HG02678 (cell line): ENCODE measurements around the gene RYR2.

Source experiments
- ATAC-seq: cut with Tn5 transposase; IDR thresholded peaks from one replicate; pipeline ENCODE4 v1.9.1; 2021; ENCODE audit warnings: mild to moderate bottlenecking, moderate library complexity; ENCODE audit not compliant: unreplicated experiment

Gene RYR2

GRCh38 chr1:237031480-237031879, 10.5 kb upstream of the RYR2 start:
- ATAC-seq = no peak

DNA sequence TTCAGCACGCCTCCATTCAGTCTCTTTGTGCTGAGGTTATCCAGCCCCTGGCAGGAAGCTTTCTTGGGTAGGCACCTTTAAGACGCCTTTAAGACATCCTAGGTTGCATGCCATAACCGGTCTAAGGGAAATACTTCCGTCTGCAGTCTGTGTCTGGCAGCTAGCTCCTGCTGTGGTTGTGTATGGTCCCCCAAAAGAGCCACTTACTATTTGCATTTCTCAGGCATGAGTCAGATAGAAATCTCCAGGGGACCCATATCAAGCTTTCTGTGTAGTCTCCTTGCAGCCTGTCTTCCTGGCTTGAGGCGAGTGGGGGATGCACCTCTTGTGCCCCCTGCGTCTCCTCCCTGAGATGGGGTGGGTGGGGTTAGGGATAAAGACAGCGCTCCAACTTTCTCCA, 10.0 kb upstream of the RYR2 start:
- ATAC-seq = peak; percentile 74

DNA sequence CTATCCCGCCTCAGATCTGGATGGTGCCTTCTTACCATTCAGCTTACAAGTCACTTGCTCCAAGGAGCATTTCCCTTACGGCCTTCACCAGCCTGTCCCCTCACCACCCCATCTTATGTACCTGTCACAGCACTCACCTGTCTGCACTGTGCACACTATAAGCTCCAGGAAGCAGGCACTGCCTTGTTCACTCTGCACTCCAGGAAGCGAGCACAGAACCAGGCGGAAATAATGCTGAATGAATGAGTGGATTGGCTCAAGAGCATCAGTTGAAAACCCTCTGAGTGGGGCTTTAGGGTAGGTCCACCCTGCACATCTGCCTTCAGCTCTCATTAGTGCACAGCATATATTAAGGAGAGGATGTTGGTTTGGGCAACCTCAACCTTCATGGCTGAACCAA, 8.9 kb upstream of the RYR2 start:
- ATAC-seq = no peak

DNA sequence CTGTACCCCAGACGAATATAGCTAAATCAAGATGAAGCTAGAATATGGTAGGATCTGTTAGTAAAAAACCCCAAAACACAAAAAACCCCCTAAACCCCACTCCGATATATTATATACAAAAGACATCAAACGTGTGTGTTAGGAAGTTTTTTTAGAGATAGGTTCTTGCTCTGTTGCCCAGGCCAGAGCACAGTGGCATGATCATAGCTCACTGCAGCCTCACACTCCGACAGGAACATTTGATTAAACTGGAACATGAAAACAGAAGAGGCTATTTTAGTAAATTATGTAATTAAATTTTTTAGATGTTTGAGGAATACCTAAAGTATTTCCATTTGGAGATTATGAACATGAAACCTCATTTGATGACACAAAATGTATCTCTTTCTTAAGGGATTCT, 8.2 kb upstream of the RYR2 start:
- no peak for ATAC-seq

GRCh38 chr1:237035759-237036158, 6.2 kb upstream of the RYR2 start:
- no peak for ATAC-seq

DNA sequence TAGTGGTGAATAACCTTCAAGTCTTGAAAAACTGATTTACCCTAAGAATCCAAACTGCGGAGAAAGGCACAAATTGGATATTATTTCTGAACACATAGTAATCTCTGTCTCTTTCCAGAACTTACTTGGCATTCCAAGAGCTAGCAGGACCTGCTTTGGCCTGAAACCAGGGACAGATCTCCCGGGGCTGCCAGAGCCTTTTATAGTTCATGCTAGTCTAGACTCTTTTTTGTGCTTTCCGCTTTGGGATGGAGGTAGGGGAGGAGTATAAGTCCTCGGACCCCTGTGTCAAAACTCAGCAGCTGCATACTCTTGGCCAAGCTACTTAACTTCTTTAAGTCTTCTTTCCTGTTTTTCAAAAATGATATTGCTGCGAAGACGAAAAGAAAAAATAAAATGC, 3.8 kb upstream of the RYR2 start:
- ATAC-seq = no peak

- ATAC-seq = no peak
Observed at GRCh38 chr1:237040823-237041222, 1.2 kb upstream of the RYR2 start.

GRCh38 chr1:237041461-237041794, 556 bp upstream of the RYR2 start:
- ATAC-seq = no peak

DNA sequence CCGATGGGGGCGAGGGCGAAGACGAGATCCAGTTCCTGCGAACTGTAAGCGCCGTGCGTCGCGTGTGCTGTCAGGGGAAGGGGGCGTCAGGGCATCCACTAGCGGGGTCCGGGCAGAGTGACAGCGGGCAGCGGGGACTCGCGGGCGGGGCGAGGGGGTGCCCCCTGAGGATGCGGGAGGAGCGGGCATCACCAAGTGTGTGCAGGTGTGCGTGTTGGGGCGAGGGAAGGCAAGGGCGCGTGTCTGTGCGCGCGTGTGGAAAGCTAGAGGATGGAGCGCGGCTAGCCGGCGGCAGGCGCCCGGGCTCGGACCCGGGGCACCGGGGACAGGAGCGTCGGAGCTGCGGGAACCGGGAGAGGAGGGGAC, 525 bp downstream of the RYR2 start:
- ATAC-seq = no peak

DNA sequence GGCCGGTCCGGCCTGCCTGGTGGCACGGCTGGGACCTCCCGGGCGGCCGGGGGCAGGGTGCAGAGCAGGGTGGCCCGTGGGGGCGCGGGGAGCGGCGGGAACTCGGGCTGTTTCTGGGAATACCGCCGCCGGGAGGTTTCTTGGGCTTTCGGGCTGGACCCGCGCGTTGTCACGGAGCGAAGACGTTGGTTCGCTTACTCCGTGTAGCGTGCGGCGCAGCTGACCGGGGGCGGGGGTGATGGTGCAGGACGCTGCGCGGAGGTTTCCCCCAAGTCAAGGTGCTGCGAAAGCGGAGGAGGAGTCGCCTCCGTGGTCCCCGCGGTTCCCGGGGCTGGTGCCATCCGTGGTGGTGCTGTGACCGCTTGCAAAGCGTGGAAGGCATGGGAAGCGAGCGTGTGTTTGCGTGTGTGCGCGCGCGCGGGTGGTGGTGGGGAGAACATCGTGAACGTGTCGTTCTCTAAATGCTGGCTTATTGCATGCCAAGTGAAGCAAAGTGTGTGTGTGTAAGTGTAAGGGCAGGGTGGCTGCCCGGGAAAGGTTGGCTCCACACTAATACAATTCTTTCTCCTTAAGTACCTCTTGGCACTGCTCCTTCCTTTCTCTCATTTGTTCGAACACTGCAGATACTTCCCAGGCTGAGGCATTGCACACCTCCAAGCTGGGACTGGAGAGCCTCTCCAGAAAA, 1.1 kb downstream of the RYR2 start:
- no peak for ATAC-seq

GRCh38 chr1:237043846-237044636, 2.1 kb downstream of the RYR2 start:
- no peak for ATAC-seq

DNA sequence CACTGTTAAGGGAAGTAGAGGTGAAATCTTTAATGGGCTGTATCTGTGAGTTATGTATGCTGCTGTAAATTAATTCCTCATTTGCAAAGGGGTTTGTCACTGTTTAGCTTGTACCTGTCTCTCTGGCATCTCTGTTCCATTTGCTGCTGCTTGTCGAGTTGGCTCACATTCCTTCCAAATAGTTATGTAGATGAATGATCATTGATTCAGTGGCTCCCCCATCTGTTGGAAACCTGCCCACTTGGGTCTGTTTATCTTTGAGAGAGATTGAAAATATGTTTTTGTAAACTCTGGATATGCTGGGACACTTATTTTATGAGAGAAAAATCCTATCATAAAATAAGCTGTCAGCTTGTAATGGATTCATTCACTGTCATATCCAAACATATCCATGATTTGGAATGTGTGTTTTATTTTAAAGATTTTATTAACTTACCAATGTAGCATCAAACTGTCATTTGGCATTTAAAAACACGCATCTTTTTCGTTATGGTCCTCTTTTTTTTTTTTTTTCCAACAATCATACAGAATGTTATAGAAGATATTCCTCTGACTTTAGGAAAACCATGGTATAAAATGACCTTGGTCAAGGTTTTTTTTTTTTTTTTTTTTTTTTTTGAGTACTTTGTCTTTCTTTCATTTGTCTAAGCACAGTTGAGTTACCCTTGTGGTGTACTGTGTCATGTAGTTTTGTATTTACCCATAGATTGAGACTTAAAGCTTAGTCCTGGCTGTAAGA, 3.5 kb downstream of the RYR2 start:
- ATAC-seq = no peak

- no peak for ATAC-seq
Observed at GRCh38 chr1:237048803-237049202, 6.8 kb downstream of the RYR2 start.

DNA sequence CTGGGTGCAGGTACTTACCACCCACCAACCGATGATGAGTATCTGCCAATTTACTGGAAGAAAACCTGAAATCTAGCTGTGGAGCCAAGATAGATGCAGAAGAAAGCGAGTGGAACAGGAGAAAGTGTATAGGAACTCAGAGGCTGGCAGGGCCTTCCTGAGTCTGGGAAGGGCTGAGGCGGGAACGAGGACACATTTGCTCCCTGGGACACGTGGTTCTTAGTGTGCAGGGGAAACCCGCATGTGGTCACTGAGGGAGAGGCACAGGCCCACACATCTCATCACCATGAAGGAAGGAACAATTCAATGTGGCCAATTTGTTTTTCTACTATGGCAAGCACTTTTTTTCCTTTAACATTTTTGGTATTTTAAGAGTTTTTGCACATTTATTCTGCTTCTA, 8.2 kb downstream of the RYR2 start:
- no peak for ATAC-seq

GRCh38 chr1:237050915-237051314, 8.9 kb downstream of the RYR2 start:
- no peak for ATAC-seq

GRCh38 chr1:237054313-237054712, 12.3 kb downstream of the RYR2 start:
- ATAC-seq = no peak

- no peak for ATAC-seq
Observed at GRCh38 chr1:237058470-237058869, 16.5 kb downstream of the RYR2 start.

- no peak for ATAC-seq
Observed at GRCh38 chr1:237059244-237059643, 17.3 kb downstream of the RYR2 start.

DNA sequence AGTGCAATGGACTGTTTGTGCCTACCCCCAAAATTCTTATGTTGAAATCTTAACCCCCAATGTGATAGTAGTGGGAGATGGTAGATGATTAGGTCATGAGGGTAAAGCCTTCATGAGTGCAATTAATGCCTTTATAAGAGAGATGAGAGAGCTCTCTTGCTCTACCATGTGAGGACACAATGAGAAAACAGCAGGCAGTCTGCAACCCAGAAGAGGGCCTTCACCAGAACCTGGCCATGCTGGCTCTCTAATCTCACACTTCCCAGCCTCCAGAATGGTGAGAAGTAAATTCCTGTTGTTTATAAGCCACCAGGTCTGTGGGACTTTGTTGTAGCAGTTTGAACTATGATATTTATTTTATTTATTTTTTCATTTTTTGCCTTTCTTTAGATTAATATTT, 21.0 kb downstream of the RYR2 start:
- no peak for ATAC-seq

DNA sequence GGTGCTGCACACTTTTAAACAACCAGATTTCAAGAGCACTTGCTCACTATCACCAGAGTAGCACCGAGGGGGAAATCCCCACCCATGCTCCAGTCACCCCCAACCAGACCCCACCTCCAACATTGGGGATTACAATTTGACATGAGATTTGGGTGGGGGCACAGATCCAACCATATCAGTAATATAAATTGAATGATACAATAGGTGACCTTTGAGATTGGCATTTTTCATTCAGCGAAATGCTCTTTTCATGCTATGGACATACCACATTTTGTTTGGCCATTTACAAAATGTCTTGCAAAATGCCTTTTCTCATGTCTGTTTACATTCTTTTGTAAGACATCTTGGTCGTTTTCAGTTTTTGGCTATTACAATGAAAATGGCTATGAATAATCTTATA, 23.9 kb downstream of the RYR2 start:
- ATAC-seq = no peak

DNA sequence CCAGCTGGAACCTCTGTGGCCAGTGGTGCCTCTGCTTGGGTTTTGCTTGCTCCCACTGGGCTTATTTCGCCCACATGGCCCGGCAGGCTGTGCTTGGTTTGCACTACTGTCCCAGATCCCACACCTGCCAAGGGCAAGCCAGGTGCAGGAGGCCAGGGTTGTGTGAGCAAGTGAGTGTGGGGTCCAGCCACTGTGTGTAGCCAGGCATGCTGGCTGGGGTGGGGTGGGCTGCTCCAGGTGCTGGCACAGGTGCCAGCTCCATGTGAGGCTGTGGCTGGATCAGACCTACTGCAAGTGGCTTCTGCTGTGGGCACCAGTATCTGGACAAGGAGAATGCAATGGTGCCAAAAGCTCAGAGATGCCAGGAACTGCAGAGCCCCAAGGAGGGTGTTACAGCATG, 28.5 kb downstream of the RYR2 start:
- no peak for ATAC-seq
